HepG2 (cell line): ENCODE measurements around the gene CIB2. TPM values are rescaled to one million over a fixed set of nuclear protein-coding genes. Genes with fewer than 3 reads are reported as not detected.

ENCODE experiments used
- ARNT2 ChIP-seq: sonication (generic); formaldehyde crosslinking; IDR thresholded peaks from 2 replicates; pipeline ENCODE4 v1.8.0; 2022; ENCODE audit warnings: mild to moderate bottlenecking, low read depth, missing genetic modification reagents, moderate library complexity
- HCFC1 ChIP-seq: fragments of 150-350 bp; IDR thresholded peaks from 2 replicates; pipeline ENCODE4 v1.6.1; 2014; ENCODE audit warnings: low read depth, low read length
- HOXD1 ChIP-seq: sonication (generic); formaldehyde crosslinking; IDR thresholded peaks from 2 replicates; pipeline ENCODE4 v1.5.0; 2020; ENCODE audit warnings: missing genetic modification reagents
- IRX3 ChIP-seq: sonication (generic); formaldehyde crosslinking; IDR thresholded peaks from 2 replicates; pipeline ENCODE4 v1.8.1; 2023; ENCODE audit warnings: mild to moderate bottlenecking, low read depth, missing genetic modification reagents, borderline replicate concordance
- KDM5B ChIP-seq: sonication (generic); formaldehyde crosslinking; IDR thresholded peaks from 2 replicates; pipeline ENCODE4 v1.4.0; 2020; ENCODE audit warnings: missing genetic modification reagents, mild to moderate bottlenecking, borderline replicate concordance
- KMT2B ChIP-seq: IDR thresholded peaks from 2 replicates; pipeline ENCODE4 v1.6.1; 2016; ENCODE audit warnings: missing genetic modification reagents, missing compliant biosample characterization
- PRDM4 ChIP-seq: sonication (generic); formaldehyde crosslinking; IDR thresholded peaks from 2 replicates; pipeline ENCODE4 v1.9.0; 2021; ENCODE audit warnings: missing genetic modification reagents, borderline replicate concordance
- RNF219 ChIP-seq: sonication (generic); formaldehyde crosslinking; IDR thresholded peaks from 2 replicates; pipeline ENCODE4 v1.5.0; 2020; ENCODE audit warnings: mild to moderate bottlenecking, missing genetic modification reagents
- SP4 ChIP-seq: sonication (generic); formaldehyde crosslinking; IDR thresholded peaks from 2 replicates; pipeline ENCODE4 v1.8.1; 2023; ENCODE audit warnings: mild to moderate bottlenecking, missing genetic modification reagents
- polyA plus RNA-seq, 8 experiments: library from polyadenylated mRNA; depleted of rRNA in 3 of 8; stranded (reverse) in 7 of 8; unstranded in 1 of 8; fragments of >200 nt; fragmentation: Illumina TruSeq in 4 of 8; extraction: Trizol in 4 of 8; gene quantifications; 2 replicates each; pipeline versions ENCODE4 v1.2.1 to v1.2.3, GENCODE V29; 2011 to 2016; ENCODE audit warnings: low read depth in 4 of 8, missing spikeins in 1 of 8, mixed read lengths in 1 of 8; ENCODE audit not compliant: insufficient read depth in 1 of 8
- total RNA-seq, 5 experiments: library from RNA; depleted of rRNA; stranded (reverse); fragments of >200 nt; fragmentation: Illumina TruSeq; extraction: Trizol; gene quantifications; 2 replicates each; pipeline ENCODE4 v1.2.3, GENCODE V29; 2016; ENCODE audit warnings: low read depth in 1 of 5
- TF ChIP-seq, protein P1 (sequence below): IDR thresholded peaks from 2 replicates; pipeline ENCODE4 v1.6.1; 2018; ENCODE audit warnings: missing genetic modification reagents, mild to moderate bottlenecking, missing compliant biosample characterization
- TF ChIP-seq, protein P2 (sequence below): sonication (generic); formaldehyde crosslinking; IDR thresholded peaks from 2 replicates; pipeline ENCODE4 v1.5.1; 2020; ENCODE audit warnings: mild to moderate bottlenecking, missing genetic modification reagents, moderate library complexity
- TF ChIP-seq, protein P3 (sequence below): sonication (generic); formaldehyde crosslinking; IDR thresholded peaks from 2 replicates; pipeline ENCODE4 v1.5.0; 2020; ENCODE audit warnings: mild to moderate bottlenecking, missing genetic modification reagents, borderline replicate concordance

CIB2 gene
- total and polyA plus RNA-seq, 2 of the 13 experiments (the other 11 are each of a cell fraction or from before 2014, with no cell fraction given): 1.4 to 1.5 TPM

DNA sequence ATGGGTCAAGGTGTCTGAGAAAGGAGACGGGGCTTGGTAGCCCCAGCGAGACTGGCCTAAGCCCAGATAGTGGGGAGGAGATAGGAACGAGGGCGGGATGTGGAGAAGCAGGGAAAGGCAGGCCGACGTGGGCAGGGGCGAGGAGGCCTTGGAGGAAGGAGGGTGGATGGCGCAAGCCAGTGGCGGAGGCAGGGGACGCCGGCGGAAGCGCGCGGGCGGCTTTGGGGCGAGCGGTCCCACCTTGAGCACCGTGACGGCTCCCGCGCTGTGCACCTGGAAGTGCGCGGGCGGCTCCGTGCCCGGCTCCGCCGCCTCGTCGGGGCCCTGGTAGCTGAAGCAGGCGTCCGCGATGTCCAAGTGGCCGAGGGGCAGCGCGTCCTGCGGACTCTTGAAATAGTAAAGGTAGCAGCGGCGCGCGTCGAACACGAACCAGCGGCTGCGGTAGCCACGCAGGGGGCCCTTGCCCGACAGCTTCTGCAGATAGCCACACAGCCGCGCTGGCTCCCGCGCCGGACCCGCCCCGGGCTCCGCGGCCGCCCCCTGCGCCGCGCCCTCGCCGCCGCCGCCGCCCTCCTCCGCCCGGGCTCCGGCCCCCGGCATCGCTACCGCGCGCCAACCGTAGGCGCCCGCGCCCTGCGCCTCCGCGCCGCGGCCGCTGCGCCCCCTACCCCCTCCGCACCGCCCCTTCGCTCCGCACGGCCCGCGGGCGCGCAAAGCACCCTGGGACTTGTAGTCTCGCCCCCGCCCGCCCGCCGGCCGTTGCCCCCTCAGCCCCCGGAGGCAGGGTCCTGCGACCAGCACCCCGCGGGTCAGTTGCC lies 54.0 kb downstream of the CIB2 start, which contains the start of gene TBC1D2B (continued):
- no peak for TF ChIP-seq PRDM4
- TF ChIP-seq, protein P1, sequence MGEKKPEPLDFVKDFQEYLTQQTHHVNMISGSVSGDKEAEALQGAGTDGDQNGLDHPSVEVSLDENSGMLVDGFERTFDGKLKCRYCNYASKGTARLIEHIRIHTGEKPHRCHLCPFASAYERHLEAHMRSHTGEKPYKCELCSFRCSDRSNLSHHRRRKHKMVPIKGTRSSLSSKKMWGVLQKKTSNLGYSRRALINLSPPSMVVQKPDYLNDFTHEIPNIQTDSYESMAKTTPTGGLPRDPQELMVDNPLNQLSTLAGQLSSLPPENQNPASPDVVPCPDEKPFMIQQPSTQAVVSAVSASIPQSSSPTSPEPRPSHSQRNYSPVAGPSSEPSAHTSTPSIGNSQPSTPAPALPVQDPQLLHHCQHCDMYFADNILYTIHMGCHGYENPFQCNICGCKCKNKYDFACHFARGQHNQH (CRISPR knock-in tag): no peak
- no peak for TF ChIP-seq RNF219 (CRISPR knock-in tag)
- 0 out of 2 replicates have a peak, but pooled peaks have one; percentile 24 for TF ChIP-seq IRX3 (CRISPR knock-in tag)
- TF ChIP-seq, protein P2, sequence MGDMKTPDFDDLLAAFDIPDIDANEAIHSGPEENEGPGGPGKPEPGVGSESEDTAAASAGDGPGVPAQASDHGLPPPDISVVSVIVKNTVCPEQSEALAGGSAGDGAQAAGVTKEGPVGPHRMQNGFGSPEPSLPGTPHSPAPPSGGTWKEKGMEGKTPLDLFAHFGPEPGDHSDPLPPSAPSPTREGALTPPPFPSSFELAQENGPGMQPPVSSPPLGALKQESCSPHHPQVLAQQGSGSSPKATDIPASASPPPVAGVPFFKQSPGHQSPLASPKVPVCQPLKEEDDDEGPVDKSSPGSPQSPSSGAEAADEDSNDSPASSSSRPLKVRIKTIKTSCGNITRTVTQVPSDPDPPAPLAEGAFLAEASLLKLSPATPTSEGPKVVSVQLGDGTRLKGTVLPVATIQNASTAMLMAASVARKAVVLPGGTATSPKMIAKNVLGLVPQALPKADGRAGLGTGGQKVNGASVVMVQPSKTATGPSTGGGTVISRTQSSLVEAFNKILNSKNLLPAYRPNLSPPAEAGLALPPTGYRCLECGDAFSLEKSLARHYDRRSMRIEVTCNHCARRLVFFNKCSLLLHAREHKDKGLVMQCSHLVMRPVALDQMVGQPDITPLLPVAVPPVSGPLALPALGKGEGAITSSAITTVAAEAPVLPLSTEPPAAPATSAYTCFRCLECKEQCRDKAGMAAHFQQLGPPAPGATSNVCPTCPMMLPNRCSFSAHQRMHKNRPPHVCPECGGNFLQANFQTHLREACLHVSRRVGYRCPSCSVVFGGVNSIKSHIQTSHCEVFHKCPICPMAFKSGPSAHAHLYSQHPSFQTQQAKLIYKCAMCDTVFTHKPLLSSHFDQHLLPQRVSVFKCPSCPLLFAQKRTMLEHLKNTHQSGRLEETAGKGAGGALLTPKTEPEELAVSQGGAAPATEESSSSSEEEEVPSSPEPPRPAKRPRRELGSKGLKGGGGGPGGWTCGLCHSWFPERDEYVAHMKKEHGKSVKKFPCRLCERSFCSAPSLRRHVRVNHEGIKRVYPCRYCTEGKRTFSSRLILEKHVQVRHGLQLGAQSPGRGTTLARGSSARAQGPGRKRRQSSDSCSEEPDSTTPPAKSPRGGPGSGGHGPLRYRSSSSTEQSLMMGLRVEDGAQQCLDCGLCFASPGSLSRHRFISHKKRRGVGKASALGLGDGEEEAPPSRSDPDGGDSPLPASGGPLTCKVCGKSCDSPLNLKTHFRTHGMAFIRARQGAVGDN (CRISPR knock-in tag): peak; percentile 80
- peak; percentile 46; the same call in 1 of the 2 replicates for TF ChIP-seq SP4 (CRISPR knock-in tag)
- TF ChIP-seq, protein P3, sequence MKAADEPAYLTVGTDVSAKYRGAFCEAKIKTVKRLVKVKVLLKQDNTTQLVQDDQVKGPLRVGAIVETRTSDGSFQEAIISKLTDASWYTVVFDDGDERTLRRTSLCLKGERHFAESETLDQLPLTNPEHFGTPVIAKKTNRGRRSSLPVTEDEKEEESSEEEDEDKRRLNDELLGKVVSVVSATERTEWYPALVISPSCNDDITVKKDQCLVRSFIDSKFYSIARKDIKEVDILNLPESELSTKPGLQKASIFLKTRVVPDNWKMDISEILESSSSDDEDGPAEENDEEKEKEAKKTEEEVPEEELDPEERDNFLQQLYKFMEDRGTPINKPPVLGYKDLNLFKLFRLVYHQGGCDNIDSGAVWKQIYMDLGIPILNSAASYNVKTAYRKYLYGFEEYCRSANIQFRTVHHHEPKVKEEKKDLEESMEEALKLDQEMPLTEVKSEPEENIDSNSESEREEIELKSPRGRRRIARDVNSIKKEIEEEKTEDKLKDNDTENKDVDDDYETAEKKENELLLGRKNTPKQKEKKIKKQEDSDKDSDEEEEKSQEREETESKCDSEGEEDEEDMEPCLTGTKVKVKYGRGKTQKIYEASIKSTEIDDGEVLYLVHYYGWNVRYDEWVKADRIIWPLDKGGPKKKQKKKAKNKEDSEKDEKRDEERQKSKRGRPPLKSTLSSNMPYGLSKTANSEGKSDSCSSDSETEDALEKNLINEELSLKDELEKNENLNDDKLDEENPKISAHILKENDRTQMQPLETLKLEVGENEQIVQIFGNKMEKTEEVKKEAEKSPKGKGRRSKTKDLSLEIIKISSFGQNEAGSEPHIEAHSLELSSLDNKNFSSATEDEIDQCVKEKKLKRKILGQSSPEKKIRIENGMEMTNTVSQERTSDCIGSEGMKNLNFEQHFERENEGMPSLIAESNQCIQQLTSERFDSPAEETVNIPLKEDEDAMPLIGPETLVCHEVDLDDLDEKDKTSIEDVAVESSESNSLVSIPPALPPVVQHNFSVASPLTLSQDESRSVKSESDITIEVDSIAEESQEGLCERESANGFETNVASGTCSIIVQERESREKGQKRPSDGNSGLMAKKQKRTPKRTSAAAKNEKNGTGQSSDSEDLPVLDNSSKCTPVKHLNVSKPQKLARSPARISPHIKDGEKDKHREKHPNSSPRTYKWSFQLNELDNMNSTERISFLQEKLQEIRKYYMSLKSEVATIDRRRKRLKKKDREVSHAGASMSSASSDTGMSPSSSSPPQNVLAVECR: peak; percentile 65
- TF ChIP-seq ARNT2 (CRISPR knock-in tag): 0 out of 2 replicates have a peak, but pooled peaks have one; percentile 32
- no peak for TF ChIP-seq KMT2B
- TF ChIP-seq KDM5B: peak; percentile 37; the same call in 1 of the 2 replicates
- peak; percentile 71 for TF ChIP-seq HCFC1
- TF ChIP-seq HOXD1 (CRISPR knock-in tag): 0 out of 2 replicates have a peak, but pooled peaks have one; percentile 39
